Dermis microvascular lymphatic vessel endothelial cell (primary cell): ENCODE measurements around the gene NUDCD3. TPM values are rescaled to one million over a fixed set of nuclear protein-coding genes. Genes with fewer than 3 reads are reported as not detected.
A peak's percentile ranks its signal among the peaks of the same experiment; 100 is the strongest.

Experiments used
- DNase-seq, 2 donors: peaks; one replicate each; pipeline versions ENCODE4 v3.0.0 to v3.0.0-alpha.2; 2010; ENCODE audit warnings: low read depth in 2 of 2
- total RNA-seq: library from RNA; depleted of rRNA; stranded (reverse); fragments of >200 nt; gene quantifications from 2 replicates; pipeline ENCODE4 v1.2.1, GENCODE V29; 2014

The NUDCD3 gene
- total RNA-seq, 1 donor from 2014 or later, result 60.7 TPM

DNA sequence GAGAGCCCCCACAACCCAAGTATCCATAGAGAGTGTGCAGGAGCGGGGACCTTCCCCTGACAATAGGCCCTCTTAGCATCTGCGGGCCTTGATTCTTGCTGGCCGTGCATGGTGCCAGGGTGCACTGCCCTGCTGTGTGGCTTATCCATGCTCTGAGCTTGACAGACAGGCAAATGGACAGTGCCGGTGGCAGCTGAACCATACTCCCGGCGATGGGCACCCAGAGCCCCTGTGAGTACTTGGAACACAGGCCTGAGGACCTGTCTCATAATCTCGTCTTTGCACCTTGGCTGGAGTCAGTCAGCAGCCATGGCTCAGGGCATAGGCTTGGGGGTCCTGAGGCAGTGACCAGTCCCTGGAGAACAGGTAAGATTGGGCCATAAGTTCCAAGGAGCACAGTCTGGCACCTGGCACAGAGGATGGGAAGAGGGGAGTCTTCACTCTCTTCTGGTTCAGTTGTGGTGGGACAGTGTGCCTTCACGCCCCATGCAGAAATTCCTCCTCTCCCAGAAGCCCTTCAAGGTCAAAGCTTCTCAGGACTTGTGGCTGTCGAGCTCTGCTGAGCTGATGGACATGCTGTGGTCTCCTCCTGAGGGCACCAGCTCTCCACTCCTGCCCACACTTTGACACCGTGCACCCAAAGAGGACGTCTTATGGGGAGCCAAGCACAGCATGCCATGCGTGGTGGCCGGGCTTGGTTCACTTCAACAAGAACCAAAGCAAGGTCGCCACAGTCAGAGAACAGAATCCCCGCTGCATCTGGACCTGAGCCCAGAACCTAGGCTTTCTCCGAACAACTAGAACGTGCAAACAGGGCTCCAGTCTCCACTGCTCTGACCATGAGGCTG lies 105.6 kb downstream of the NUDCD3 start:
- no peak for DNase-seq

DNA sequence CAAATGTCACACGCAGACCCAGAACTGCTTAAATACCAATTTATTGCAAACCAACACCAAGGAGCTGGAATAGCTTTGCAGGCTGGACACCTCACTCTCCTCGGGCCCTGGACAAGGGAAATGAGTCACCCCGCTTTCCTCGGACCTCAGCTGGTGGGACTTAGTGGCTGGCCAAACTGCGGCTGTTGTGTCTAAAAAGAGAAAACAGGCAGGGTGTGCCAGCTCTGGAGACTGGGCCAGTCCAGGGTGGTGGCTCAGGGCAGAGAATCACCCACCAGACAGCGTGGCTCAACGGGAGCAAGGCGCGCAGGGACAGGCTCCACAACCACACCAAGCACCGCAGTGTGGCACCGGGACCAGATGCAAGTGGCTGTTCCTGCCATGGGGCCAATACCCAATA lies 106.9 kb downstream of the NUDCD3 start:
- peak in 1 of 2 donors; percentile 88 for DNase-seq

- peak in 1 of 2 donors; percentile 33 for DNase-seq
These were observed 107.8 kb downstream of the NUDCD3 start for GRCh38 chr7:44382459-44383265.

DNA sequence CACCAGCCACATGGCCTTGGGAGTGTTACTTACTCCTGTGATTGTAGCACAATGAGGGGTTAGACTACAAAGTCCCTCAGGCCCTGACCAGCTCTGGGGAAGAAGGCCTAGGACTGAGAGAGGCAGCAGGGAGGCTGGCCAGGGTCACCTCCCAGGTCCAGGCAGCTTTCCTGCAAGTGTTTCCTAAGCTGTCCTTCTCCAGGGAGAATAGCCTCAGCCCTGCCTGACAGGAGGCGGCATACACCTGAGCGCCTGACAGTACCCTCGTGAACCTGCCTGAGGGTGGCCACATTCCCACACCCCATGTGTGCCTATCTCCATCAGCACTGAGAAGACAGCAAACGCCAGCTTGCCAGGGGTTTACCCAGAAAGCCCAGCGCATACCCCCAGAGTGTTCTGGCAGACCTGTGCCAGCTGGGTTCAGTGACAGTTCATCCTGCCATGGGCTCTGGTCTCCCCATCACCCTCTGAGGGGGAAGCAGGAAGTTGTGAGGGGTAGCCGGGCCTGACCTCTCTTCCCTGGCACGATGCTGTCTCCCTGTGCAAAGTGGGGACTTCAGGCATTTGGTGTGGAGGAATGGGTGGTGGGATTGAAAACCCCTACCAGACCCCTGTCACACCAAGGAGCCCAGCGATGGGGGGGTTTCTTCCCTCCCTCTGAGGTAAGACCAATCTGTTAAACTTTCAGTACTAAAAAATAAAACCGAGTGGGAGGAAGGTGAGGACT lies 108.8 kb downstream of the NUDCD3 start:
- DNase-seq, result no peak

DNA sequence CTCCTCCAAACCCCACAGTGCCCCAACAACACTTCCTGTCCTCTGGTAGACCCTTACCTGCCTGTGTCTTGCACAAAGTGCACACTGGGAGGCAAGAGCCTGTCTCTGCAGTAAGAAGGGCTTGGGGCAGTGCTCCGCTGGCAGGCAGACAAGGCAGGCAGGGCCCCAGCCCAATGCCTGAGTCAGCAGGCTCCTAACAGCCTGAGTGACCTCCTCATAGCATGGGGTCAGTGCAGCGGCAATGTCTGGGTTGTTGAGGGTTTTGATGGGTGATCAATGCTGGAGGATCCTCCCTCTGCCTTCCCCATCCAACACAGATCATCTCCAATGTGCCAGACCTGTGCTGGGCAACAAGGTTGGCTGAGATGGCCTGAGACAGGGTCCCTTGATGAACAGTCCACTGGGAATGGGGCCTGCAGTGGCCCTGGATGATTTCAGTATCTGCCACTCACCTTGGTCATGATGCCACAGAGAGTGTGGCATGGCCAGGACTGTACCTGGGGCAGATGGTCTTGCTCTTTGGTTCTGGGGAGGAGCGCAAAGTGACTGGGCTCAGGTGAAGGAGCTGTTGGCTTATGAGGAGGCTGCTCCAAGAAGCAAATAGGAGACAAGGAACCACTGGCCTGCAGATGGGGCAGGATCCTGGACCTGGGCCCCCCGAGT lies 109.5 kb downstream of the NUDCD3 start:
- no peak for DNase-seq

- DNase-seq, result no peak
These were observed 110.1 kb downstream of the NUDCD3 start for GRCh38 chr7:44380189-44380830.

DNA sequence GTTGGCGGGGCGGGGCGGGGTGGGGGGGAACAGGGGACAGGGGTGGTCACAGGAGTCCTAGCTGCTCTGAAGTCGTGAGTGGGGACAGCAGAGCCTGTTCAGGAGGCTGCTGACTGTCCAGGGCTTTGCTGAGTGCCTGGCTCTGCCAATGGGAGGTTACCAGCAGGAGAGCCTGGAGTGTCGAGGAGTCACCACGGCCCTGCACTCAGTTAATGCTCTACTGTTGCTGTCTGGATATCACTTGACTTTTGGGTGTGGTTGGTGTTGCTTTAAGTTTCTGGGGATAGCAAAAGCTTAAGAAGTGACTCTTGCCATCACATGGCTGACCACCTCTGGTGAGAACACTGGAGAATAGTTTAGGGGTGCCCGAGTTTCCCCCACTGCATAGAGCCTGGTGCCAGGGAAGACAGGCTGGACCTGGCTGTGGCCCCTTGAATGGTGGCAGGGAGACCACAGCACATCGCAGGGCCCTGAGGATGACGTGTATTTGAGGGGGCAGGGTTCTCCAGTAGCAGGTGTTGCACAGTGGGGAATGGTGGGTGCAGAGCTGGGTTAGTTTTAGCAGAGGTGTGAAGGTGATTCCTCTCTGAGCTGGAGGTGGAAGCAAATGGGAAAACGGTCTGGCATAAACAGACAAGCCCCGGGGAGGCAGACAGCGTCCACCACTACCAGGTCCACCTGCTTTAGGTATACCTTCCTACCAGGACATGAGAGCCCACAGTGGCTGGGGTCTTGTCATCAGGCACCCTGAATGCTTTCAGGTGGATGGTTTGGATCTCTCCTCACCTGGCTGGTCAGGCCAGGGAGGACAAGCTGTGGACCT lies 110.9 kb downstream of the NUDCD3 start:
- DNase-seq, result peak in 1 of 2 donors; percentile 29

DNA sequence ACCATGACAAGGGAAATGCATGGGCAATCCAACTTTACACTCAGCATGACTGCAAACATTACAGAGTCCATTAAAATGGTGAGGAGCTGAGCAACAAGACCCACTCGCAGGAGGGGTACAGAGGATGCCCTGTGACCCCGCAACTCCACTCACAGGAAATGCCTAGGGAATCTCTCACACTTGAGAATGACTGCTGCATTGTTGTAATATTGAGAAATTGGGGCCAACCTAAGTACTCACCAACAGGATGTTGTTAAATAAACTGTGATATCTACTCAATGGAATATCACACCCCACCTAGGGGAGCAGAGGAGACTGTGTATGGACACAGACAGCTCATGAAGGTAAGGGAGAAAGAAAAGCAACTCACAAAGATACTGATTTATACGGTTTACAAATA lies 111.7 kb downstream of the NUDCD3 start:
- peak in 1 of 2 donors; percentile 73 for DNase-seq

- DNase-seq, result no peak
These were observed 112.6 kb downstream of the NUDCD3 start for GRCh38 chr7:44377681-44378421.

DNA sequence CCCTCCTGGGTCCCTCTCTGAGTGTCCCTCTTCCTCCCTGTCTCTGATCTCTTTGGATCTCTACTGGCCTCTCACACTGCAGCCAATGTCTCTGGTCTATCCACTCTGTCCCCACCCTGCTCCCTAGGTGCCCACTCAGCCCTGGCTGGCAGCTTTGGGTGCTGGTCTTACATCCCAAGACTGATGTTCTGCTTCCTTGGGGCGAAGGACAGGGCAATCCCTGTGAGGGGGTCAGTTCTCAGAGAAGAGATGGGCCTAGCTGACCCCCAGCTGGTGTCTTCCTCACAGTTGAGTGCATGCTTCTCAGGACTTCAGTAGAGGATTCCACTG lies 113.4 kb downstream of the NUDCD3 start:
- no peak for DNase-seq

GRCh38 chr7:44376429-44377133 lies 113.9 kb downstream of the NUDCD3 start:
- DNase-seq, result no peak

DNA sequence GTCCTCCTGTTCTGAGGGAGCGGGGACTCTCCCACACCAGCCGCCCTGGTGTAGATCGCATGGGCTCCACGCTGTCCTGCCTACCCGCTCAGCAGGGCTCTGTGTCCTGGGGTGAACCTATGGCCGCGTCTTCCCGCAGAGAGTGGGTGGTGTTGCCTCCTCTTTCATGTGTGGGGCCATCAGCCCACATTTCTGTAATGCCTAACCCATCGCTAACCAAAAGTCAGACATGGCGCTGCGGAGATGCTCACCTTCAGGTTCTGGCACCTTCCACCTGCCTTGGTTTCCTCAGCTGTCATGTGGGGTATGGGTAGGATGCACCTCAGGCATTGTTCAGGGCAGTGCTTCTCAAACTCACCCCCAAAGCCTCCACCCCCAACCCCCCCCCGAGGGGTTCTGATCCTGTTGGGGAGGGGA lies 114.5 kb downstream of the NUDCD3 start:
- no peak for DNase-seq

- peak; percentile 16 to 36 for DNase-seq
These were observed 115.2 kb downstream of the NUDCD3 start for GRCh38 chr7:44375236-44375699.

DNA sequence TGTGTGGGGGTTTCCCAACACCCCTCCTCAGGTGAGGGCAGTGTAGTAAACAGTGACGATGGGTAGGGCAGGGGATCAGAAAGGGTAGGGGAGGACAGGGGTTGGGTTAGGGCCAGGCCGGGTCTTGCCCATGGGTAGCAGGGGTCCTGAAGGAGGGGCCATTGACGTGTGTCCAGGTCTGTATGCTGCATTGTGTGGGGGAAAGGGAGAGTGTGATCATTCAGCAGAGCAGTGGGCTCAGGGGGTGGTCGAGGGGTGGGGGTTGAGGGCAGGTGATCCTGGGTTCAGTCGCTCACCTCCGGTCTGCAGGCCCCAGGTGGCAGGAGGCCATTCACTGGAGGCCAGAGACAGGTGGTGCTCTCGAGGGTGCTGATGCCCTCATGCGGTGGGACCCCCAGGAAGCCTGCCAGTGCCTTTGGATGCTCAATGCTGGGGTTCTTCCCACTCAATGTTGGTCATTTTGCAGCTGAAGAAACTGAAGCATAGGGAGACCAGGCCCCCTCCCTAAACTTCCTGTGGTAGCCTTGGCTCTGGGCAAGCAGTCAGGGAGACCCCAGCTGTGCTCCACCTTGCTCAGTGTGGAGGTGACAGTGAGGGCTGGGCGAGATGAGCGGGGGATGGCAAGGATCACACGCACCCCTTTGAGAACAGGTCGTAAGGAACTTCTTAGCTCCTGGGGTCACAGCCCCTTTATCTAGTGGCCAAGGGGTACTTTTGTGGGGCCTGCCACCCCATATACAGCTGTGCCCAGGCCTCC lies 116.3 kb downstream of the NUDCD3 start:
- no peak for DNase-seq

DNA sequence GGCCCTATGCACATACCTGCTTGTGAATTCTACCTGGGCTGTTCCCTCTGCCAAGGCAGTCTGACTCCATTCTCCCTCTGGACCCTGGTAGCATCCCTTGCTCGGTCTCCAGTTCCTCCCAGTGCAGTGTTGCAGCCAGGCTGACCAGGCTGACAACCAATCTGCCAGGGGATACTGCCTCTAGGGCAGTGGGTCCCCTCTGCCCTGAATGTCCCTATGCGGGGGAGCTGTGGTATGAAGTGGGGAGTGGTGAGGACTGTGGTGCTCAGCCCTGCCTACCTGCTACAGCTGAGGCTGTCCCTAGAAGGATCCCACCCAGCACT lies 117.1 kb downstream of the NUDCD3 start:
- DNase-seq, result no peak

- no peak for DNase-seq
These were observed 117.7 kb downstream of the NUDCD3 start for GRCh38 chr7:44372560-44373417.

DNA sequence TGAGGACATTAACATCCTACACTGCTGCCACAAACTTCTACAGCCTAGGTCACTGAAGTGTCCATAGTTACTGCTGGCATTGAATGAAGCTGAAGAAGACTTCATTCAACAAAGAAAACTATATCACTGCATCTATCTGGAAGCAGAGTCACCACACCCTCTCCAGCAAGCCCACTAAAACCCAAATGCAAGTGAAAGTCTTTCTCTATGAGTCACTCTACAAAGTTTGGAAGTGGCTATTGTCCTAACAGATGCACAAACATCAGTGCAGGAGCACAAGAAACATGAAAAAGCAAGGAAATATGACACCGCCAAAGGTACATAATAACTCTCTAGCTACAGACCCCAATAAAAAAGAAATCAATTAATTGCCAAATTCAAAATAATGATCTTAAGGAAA lies 121.6 kb downstream of the NUDCD3 start:
- peak in 1 of 2 donors; percentile 38 for DNase-seq
